Loucy (cell line): ENCODE data around the gene C11orf97.
A peak's percentile ranks its signal among the peaks of the same experiment; 100 is the strongest.

Experiments
- EZH2phosphoT487 ChIP-seq: fragments of 200-600 bp; IDR thresholded peaks from 2 replicates; pipeline ENCODE4 v1.6.1; 2018; ENCODE audit warnings: antibody characterized with exemption, mild to moderate bottlenecking, moderate library complexity, borderline replicate concordance
- TF ChIP-seq, protein P1 (sequence below): fragments of 200-600 bp; sonication (generic); conservative IDR thresholded peaks from 2 replicates; pipeline ENCODE4 v1.5.1; 2014; ENCODE audit warnings: mild to moderate bottlenecking, antibody characterized with exemption, low read length

DNA sequence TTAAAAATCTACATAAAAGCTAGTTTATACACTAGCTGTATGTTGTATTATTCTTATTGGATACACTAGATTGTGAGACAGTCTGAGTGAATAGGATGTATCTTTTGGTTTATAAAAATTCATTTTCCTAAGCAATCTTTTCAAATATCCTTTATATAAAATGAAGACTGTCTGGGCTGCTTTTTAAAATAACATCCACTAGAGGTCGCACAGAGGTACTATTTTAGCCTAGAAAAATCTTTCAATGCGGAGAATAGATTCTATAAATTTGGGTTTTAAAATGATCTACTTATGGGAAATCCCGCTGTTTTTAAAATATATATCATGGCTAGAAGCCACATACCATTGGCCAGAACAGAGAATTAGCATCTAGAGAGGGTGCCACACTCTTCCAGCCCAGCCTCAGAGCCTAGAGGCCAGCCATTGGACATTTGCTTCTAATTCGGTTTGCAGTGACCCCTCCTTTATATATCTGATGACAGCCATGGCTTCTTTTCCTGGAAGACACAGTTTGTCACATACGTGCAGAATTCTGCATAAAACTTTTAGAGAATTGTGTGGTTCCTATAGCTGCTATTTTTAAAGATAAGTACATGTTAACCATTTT, 7.3 kb downstream of the C11orf97 start:
- TF ChIP-seq, protein P1, sequence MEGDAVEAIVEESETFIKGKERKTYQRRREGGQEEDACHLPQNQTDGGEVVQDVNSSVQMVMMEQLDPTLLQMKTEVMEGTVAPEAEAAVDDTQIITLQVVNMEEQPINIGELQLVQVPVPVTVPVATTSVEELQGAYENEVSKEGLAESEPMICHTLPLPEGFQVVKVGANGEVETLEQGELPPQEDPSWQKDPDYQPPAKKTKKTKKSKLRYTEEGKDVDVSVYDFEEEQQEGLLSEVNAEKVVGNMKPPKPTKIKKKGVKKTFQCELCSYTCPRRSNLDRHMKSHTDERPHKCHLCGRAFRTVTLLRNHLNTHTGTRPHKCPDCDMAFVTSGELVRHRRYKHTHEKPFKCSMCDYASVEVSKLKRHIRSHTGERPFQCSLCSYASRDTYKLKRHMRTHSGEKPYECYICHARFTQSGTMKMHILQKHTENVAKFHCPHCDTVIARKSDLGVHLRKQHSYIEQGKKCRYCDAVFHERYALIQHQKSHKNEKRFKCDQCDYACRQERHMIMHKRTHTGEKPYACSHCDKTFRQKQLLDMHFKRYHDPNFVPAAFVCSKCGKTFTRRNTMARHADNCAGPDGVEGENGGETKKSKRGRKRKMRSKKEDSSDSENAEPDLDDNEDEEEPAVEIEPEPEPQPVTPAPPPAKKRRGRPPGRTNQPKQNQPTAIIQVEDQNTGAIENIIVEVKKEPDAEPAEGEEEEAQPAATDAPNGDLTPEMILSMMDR, result peak; percentile 84
- no peak for TF ChIP-seq EZH2phosphoT487
